GM23338 (cell line): Measurements from ENCODE around the gene GSDMA. TPM values are rescaled to one million over a fixed set of nuclear protein-coding genes. Genes with fewer than 3 reads are reported as not detected.

ENCODE experiments used
- ETS1 ChIP-seq: IDR thresholded peaks from 2 replicates; pipeline ENCODE4 v1.6.1; 2016; ENCODE audit warnings: antibody characterized with exemption
- EZH2 ChIP-seq: fragments of 200-600 bp; sonication (generic); IDR thresholded peaks from one replicate; pipeline ENCODE4 v1.8.0; 2017; ENCODE audit warnings: antibody characterized with exemption, mild to moderate bottlenecking, low read depth; ENCODE audit not compliant: unreplicated experiment
- NANOG ChIP-seq: IDR thresholded peaks from 2 replicates; pipeline ENCODE4 v1.6.1; 2016; ENCODE audit warnings: antibody characterized with exemption, borderline replicate concordance
- POLR2AphosphoS5 ChIP-seq: IDR thresholded peaks from 2 replicates; pipeline ENCODE4 v1.6.1; 2016; ENCODE audit warnings: antibody characterized with exemption, low read depth
- STAT1 ChIP-seq: IDR thresholded peaks from one replicate; pipeline ENCODE4 v1.6.1; 2016; ENCODE audit warnings: antibody characterized with exemption; ENCODE audit not compliant: unreplicated experiment
- ZNF114 ChIP-seq: fragments of 250-450 bp; sonication (Bioruptor Pico); IDR thresholded peaks from 2 replicates; pipeline ENCODE4 v1.5.0; 2020; ENCODE audit warnings: mild to moderate bottlenecking, moderate library complexity
- ZNF331 ChIP-seq: fragments of 250-450 bp; sonication (Bioruptor Pico); IDR thresholded peaks from 2 replicates; pipeline ENCODE4 v1.5.0; 2020; ENCODE audit warnings: low read depth, mild to moderate bottlenecking, moderate library complexity
- ZNF462 ChIP-seq: fragments of 250-450 bp; sonication (Bioruptor Pico); IDR thresholded peaks from 2 replicates; pipeline ENCODE4 v1.5.0; 2020; ENCODE audit warnings: mild to moderate bottlenecking, moderate library complexity
- polyA plus RNA-seq: library from polyadenylated mRNA; unstranded; fragments of >200 nt; fragmentation: Nextera tagmentation; extraction: Ambion mirVana; gene quantifications from 2 replicates; pipeline ENCODE4 v1.2.1, GENCODE V29; 2016
- total RNA-seq: library from RNA; depleted of rRNA; stranded (reverse); fragments of >200 nt; shearing (Covaris generic); gene quantifications from 2 replicates; pipeline ENCODE4 v1.2.3, GENCODE V29; 2014
- TF ChIP-seq, protein P1 (sequence below), 2 experiments: fragments of 200-600 bp in 1 of 2; sonication (generic) in 1 of 2; conservative IDR thresholded peaks; 2 replicates each; pipeline versions ENCODE4 v1.5.1 to v1.6.1; 2016 to 2017; ENCODE audit warnings: antibody characterized with exemption in 2 of 2, low read depth in 2 of 2, mild to moderate bottlenecking in 2 of 2, moderate library complexity in 1 of 2

GSDMA gene
- total and polyA plus RNA-seq, 2 experiments from 2014 or later = not detected

- TF ChIP-seq ZNF462 (no peak), ZNF331 (no peak), STAT1 (no peak), EZH2 (no peak), NANOG (no peak), ZNF114 (CRISPR knock-in tag) (no peak), ETS1 (no peak), POLR2AphosphoS5 (no peak)
- TF ChIP-seq, protein P1, sequence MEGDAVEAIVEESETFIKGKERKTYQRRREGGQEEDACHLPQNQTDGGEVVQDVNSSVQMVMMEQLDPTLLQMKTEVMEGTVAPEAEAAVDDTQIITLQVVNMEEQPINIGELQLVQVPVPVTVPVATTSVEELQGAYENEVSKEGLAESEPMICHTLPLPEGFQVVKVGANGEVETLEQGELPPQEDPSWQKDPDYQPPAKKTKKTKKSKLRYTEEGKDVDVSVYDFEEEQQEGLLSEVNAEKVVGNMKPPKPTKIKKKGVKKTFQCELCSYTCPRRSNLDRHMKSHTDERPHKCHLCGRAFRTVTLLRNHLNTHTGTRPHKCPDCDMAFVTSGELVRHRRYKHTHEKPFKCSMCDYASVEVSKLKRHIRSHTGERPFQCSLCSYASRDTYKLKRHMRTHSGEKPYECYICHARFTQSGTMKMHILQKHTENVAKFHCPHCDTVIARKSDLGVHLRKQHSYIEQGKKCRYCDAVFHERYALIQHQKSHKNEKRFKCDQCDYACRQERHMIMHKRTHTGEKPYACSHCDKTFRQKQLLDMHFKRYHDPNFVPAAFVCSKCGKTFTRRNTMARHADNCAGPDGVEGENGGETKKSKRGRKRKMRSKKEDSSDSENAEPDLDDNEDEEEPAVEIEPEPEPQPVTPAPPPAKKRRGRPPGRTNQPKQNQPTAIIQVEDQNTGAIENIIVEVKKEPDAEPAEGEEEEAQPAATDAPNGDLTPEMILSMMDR (conservative IDR thresholded peaks at IDR 0.05; ENCODE audit: low read depth in 2 of 2) = no peak
Observed at GRCh38 chr17:39968761-39969160, 6.0 kb downstream of the GSDMA start (continued).
